ENCODE results near the gene USP9X. TPM values are rescaled to one million over a fixed set of nuclear protein-coding genes. Genes with fewer than 3 reads are reported as not detected.
A peak's percentile ranks its signal among the peaks of the same experiment; 100 is the strongest.
"Not testable (repeated sequence)": the region's sequence is repeated elsewhere in the genome, so short reads cannot be mapped to it uniquely, and the experiment has no call there.

USP9X gene
- total and polyA plus RNA-seq, 9 donors: 33.5 to 60.8 (median 44.1) TPM

DNA sequence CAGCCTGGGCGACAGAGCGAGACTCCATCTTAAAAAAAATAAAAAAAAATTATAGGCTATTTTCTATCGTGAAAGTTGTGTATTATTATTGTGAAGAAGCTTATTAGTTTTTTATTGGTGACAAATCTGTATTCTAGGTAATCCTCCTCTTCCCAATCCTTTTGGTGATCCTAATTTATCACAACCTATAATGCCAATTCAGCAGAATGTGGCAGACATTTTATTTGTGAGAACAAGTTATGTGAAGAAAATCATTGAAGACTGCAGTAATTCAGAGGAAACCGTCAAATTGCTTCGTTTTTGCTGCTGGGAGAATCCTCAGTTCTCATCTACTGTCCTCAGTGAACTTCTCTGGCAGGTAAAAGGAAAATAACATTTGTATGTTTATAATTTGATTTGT is 139.4 kb downstream of the USP9X start:
- no peak for DNase-seq
- Histone ChIP-seq H3K4me3 (ENCODE audit: low read length) (no peak overlapping the region), H3K9me3 (replicated peaks; ENCODE audit: control insufficient read depth, low read depth, low read length) (no peaks in the 10 kb centered on the region), H3K36me3 (ENCODE audit: control insufficient read depth, insufficient read depth, low read length) (peaks cover 26% of the 10 kb centered on the region), H3K4me1 (ENCODE audit: control insufficient read depth, insufficient read depth, low read length) (no peaks in the 10 kb centered on the region), H3K27me3 (ENCODE audit: control insufficient read depth, insufficient read depth, low read length) (no peaks in the 10 kb centered on the region), H3K27ac (ENCODE audit: low read length) (no peak overlapping the region)
- no CpG with 5 or more reads among the region's 5 CpGs for WGBS (ENCODE audit: insufficient coverage)

DNA sequence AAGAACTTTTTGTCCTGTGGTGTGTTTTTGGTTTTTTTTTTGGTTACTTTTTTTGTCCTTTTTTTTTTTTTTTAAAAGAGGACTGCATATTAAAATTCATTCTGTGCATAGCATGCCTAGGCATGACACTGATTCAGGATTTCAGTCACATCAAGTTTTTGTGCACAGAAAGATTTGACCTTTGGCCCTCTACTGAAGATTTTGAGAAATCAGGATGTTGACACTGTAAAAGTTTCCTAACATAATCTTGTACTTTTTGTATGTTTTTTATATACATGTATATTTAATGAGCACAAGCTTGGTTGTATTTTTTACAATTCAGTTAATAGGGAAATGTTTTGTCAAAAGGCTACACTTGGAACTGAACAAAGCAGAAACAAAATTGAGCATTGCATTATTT is 148.7 kb downstream of the USP9X start:
- no peak for DNase-seq
- Histone ChIP-seq H3K27me3 (ENCODE audit: control insufficient read depth, insufficient read depth, low read length) (peaks cover 6% of the 10 kb centered on the region), H3K36me3 (ENCODE audit: control insufficient read depth, insufficient read depth, low read length) (peaks cover 18% of the 10 kb centered on the region), H3K4me1 (ENCODE audit: control insufficient read depth, insufficient read depth, low read length) (no peaks in the 10 kb centered on the region), H3K27ac (ENCODE audit: low read length) (no peak overlapping the region), H3K4me3 (ENCODE audit: low read length) (no peak overlapping the region), H3K9me3 (replicated peaks; ENCODE audit: control insufficient read depth, low read depth, low read length) (no peaks in the 10 kb centered on the region)

DNA sequence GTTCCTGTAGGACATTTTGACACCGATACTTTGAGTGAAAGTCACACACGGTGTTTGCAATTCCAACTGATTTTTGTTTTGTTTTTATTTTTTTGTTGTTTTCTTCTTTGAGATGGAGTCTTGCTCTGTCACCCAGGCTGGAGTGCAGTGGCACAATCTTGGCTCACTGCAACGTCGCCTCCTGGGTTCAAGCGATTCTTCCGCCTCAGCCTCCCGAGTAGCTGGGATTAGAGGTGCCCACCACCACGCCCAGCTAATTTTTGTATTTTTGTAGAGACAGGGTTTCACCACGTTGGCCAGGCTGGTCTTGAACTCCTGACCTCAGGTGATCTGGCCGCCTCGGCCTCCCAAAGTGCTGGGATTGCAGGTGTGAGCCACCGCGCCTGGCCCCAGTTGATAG is 149.2 kb downstream of the USP9X start:
- H3K27ac ChIP-seq (ENCODE audit: low read length); DNase-seq; H3K4me3 ChIP-seq (ENCODE audit: low read length); H3K4me1 ChIP-seq (ENCODE audit: control insufficient read depth, insufficient read depth, low read length); H3K27me3 ChIP-seq (ENCODE audit: control insufficient read depth, insufficient read depth, low read length); H3K9me3 ChIP-seq (replicated peaks; ENCODE audit: control insufficient read depth, low read depth, low read length): not testable (repeated sequence)
- peaks cover 16% of the 10 kb centered on the region for H3K36me3 ChIP-seq (ENCODE audit: control insufficient read depth, insufficient read depth, low read length)
- 87% methylated on average over 9 of the region's 13 CpGs for WGBS (ENCODE audit: insufficient coverage)

DNA sequence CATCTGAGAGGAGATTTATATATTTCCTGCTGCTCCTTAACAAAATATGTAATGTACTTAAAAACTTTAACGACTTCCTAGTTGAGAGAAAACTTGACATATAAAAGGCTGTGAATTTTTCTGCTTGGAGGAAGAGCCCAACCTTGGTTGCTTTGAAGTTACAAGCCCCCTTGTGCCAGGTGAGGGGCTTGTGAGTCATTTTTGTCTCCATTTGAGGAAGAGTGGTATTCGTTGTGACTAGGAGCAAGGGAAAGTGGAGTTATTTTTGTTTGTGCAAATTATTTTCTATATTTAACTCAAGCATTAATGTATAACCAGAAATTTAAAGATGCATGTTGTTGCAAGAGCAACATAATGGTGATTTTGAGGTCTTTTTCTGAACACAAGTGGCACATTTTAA is 149.7 kb downstream of the USP9X start:
- DNase-seq: no peak
- Histone ChIP-seq H3K27me3 (ENCODE audit: control insufficient read depth, insufficient read depth, low read length) (peaks cover 8% of the 10 kb centered on the region), H3K36me3 (ENCODE audit: control insufficient read depth, insufficient read depth, low read length) (peaks cover 11% of the 10 kb centered on the region), H3K4me3 (ENCODE audit: low read length) (no peak overlapping the region), H3K27ac (ENCODE audit: low read length) (no peak overlapping the region), H3K9me3 (replicated peaks; ENCODE audit: control insufficient read depth, low read depth, low read length) (no peaks in the 10 kb centered on the region), H3K4me1 (ENCODE audit: control insufficient read depth, insufficient read depth, low read length) (no peaks in the 10 kb centered on the region)
- no CpG with 5 or more reads among the region's 2 CpGs for WGBS (ENCODE audit: insufficient coverage)

DNA sequence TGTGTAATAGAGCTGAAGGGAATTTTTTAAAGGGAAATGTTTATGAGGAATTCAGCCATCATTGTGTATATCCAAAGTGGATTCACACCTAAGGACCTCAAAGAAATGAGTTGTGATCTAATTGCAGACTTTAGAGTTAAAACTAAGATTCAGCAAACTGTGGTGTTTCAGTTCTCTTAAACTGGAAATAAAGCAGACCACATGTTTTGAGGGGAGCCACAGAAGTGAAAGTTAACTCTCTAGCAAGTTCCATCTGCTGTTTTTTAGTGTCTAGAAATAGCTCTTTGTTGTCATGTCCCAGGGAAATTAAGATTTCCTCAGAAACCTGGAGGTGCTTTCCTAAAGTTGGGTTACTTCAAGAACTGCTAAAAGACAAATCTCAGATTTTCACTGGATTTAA is 151.4 kb downstream of the USP9X start:
- no peaks in the 10 kb centered on the region for H3K4me1 ChIP-seq (ENCODE audit: control insufficient read depth, insufficient read depth, low read length)
- DNase-seq: peak; percentile 65
- H3K27me3 ChIP-seq (ENCODE audit: control insufficient read depth, insufficient read depth, low read length): peaks cover 8% of the 10 kb centered on the region
- peak overlapping the region; percentile 7 for H3K27ac ChIP-seq (ENCODE audit: low read length)
- H3K9me3 ChIP-seq (replicated peaks; ENCODE audit: control insufficient read depth, low read depth, low read length): no peaks in the 10 kb centered on the region
- peaks cover 3% of the 10 kb centered on the region for H3K36me3 ChIP-seq (ENCODE audit: control insufficient read depth, insufficient read depth, low read length)
- H3K4me3 ChIP-seq (ENCODE audit: low read length): no peak overlapping the region

DNA sequence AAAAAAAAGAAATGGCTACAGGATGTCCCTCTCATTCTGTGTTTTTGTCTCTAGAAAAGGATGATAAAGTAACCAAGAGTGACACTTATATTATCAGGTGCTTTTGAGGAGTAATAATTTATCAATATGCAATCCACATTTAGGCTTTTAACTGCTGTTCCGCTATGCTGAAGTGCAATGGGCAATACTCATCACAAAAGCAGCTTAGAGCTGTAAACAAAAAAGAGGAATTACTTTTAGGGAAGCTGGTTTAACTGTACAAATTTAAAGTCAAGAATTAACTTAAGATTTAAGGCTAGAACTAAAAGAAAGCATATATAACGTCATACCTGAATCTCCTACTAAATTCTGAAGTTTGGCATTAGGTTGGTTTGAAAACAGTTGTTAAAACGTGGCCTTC is 155.3 kb downstream of the USP9X start:
- WGBS (ENCODE audit: insufficient coverage): no CpG with 5 or more reads among the region's 3 CpGs
- peak; percentile 25 for DNase-seq
- Histone ChIP-seq H3K27me3 (ENCODE audit: control insufficient read depth, insufficient read depth, low read length) (peaks cover 12% of the 10 kb centered on the region), H3K36me3 (ENCODE audit: control insufficient read depth, insufficient read depth, low read length) (no peaks in the 10 kb centered on the region), H3K27ac (ENCODE audit: low read length) (no peak overlapping the region), H3K4me1 (ENCODE audit: control insufficient read depth, insufficient read depth, low read length) (no peaks in the 10 kb centered on the region), H3K4me3 (ENCODE audit: low read length) (no peak overlapping the region), H3K9me3 (replicated peaks; ENCODE audit: control insufficient read depth, low read depth, low read length) (no peaks in the 10 kb centered on the region)

DNA sequence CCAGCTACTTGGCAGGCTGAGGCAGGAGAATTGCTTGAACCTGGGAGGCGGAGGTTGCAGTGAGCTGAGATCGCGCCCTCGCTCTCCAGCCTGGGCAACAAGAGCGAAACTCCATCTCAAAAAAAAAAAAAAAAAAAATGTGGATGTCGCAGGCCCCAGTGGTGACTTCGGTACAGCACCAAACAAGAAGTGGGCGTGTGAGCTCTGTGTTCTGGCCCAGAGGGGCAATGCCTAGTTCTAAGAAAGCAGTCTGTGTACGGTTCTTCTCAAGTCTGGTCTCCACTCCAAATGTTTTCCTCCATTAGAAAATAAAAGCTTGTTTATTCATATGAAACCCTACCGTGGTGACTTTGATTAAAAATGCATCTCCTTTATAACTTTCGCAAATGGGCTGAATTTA is 156.7 kb downstream of the USP9X start:
- Histone ChIP-seq H3K36me3 (ENCODE audit: control insufficient read depth, insufficient read depth, low read length) (no peaks in the 10 kb centered on the region), H3K4me3 (ENCODE audit: low read length) (no peak overlapping the region), H3K27me3 (ENCODE audit: control insufficient read depth, insufficient read depth, low read length) (peaks cover 14% of the 10 kb centered on the region), H3K4me1 (ENCODE audit: control insufficient read depth, insufficient read depth, low read length) (no peaks in the 10 kb centered on the region), H3K27ac (ENCODE audit: low read length) (no peak overlapping the region), H3K9me3 (replicated peaks; ENCODE audit: control insufficient read depth, low read depth, low read length) (no peaks in the 10 kb centered on the region)
- no peak for DNase-seq
- no CpG with 5 or more reads among the region's 11 CpGs for WGBS (ENCODE audit: insufficient coverage)

DNA sequence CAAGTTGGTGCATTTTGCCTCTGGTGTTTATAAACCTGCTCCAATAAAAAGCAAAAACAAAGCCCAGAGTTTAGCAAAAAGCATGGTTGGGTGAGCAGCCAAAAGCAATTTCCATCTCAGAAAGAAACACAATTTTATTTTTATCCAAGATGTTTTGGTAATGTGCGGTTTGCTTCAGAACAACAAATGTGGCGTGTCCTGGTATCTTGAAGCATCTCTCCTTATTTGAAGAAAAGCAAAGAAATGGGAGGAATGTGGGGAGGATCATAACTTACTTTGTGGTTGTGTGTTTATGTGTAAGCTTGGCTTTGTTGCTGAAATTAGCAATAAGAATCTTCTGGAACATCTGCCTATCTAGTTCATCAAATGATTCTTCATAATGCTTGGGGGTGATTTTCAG is 160.4 kb downstream of the USP9X start:
- no peaks in the 10 kb centered on the region for H3K4me1 ChIP-seq (ENCODE audit: control insufficient read depth, insufficient read depth, low read length)
- peaks cover 17% of the 10 kb centered on the region for H3K27me3 ChIP-seq (ENCODE audit: control insufficient read depth, insufficient read depth, low read length)
- no peak overlapping the region for H3K27ac ChIP-seq (ENCODE audit: low read length)
- no peaks in the 10 kb centered on the region for H3K36me3 ChIP-seq (ENCODE audit: control insufficient read depth, insufficient read depth, low read length)
- no peak for DNase-seq
- H3K9me3 ChIP-seq (replicated peaks; ENCODE audit: control insufficient read depth, low read depth, low read length): no peaks in the 10 kb centered on the region
- no peak overlapping the region for H3K4me3 ChIP-seq (ENCODE audit: low read length)
- WGBS (ENCODE audit: insufficient coverage): no CpG with 5 or more reads among the region's 2 CpGs

DNA sequence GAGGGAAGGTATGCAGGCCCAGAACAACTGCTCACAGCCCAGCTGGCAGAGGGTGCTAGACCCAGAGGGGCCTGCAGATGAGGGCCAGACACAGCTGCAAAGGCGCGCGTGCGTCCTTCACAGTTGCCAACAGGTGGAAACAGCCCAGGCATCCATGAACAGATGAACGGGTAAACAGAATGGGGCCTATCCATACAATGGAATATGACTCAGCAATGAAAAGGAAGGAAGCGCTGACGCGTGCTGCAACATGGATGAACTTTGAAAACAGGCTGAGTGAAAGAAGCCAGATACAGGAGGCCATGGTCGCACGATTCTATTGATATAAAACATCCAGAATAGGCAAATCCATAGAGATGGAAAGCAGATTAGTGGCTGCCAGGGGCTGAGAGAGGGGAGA is 165.6 kb downstream of the USP9X start:
- no peak overlapping the region for H3K27ac ChIP-seq (ENCODE audit: low read length)
- WGBS (ENCODE audit: insufficient coverage): 94% methylated on average over 10 of the region's 10 CpGs
- peaks cover 42% of the 10 kb centered on the region for H3K27me3 ChIP-seq (ENCODE audit: control insufficient read depth, insufficient read depth, low read length)

DNA sequence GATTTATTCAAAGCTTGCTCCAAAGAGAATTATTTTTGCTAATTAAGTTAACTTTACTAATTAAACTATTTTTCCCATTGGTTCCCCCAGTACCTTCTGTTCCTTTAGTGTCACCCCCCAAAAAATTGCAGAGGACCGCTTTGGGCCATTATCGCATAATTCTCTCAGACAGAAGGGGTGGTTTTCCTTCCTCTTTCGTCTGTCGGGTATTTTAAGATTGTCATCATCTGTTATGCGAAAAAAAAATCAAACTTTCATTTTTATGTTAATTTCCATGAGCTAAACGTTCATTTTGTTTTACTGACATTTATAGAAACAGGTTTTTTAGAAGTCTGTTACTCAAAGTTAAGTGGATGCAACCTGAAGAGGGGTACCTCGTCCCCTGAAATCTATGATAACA is 172.6 kb downstream of the USP9X start:
- no peak for DNase-seq
- Histone ChIP-seq H3K4me1 (ENCODE audit: control insufficient read depth, insufficient read depth, low read length) (no peaks in the 10 kb centered on the region), H3K4me3 (ENCODE audit: low read length) (no peak overlapping the region), H3K9me3 (replicated peaks; ENCODE audit: control insufficient read depth, low read depth, low read length) (no peaks in the 10 kb centered on the region), H3K27me3 (ENCODE audit: control insufficient read depth, insufficient read depth, low read length) (peaks cover 36% of the 10 kb centered on the region), H3K27ac (ENCODE audit: low read length) (no peak overlapping the region), H3K36me3 (ENCODE audit: control insufficient read depth, insufficient read depth, low read length) (no peaks in the 10 kb centered on the region)
- WGBS (ENCODE audit: insufficient coverage): 67% methylated on average over 2 of the region's 7 CpGs

More for the DNA sequence above, 165.6 kb downstream of the USP9X start:
- H3K9me3 ChIP-seq (replicated peaks; ENCODE audit: control insufficient read depth, low read depth, low read length): no peaks in the 10 kb centered on the region
- H3K4me3 ChIP-seq (ENCODE audit: low read length): no peak overlapping the region
- H3K4me1 ChIP-seq (ENCODE audit: control insufficient read depth, insufficient read depth, low read length): no peaks in the 10 kb centered on the region
- no peak for DNase-seq
- no peaks in the 10 kb centered on the region for H3K36me3 ChIP-seq (ENCODE audit: control insufficient read depth, insufficient read depth, low read length)

DNA sequence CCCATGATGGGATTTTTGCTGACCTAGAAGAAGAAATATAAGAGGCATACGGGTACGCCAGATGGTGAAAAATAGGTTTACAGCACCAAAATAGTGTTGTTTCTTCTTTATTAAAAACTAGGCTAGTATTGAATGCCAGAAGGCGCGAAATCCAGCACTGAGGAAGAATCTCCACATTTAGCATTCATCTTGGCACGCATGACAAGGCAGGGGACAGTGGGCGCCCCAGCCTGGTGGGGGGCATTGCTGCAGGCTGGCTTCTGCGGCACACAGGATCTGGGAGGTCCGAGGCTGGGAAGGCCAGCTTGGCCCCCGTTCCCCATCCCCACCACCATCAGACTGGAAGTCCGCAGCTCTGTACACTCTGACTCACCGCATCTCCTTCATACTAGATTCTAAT is 173.0 kb downstream of the USP9X start:
- Histone ChIP-seq H3K27me3 (ENCODE audit: control insufficient read depth, insufficient read depth, low read length) (peaks cover 32% of the 10 kb centered on the region), H3K27ac (ENCODE audit: low read length) (no peak overlapping the region), H3K4me1 (ENCODE audit: control insufficient read depth, insufficient read depth, low read length) (no peaks in the 10 kb centered on the region), H3K4me3 (ENCODE audit: low read length) (no peak overlapping the region), H3K9me3 (replicated peaks; ENCODE audit: control insufficient read depth, low read depth, low read length) (no peaks in the 10 kb centered on the region), H3K36me3 (ENCODE audit: control insufficient read depth, insufficient read depth, low read length) (no peaks in the 10 kb centered on the region)
- DNase-seq: no peak
- WGBS (ENCODE audit: insufficient coverage): 80% methylated on average over 9 of the region's 11 CpGs

All from muscle of leg (tissue), 11 donors.